Stimulated activated CD8-positive, alpha-beta memory T cell treated with anti-CD3 and anti-CD28 coated beads, Interleukin-15, amount 100 ng/mL, for 1 hour (primary cell): ENCODE results near the gene NEK8.

Experiments used
- DNase-seq: peaks from one replicate; pipeline ENCODE4 v3.0.0-alpha.2; 2020; ENCODE audit warnings: low read depth

The NEK8 gene

GRCh38 chr17:28728364-28729200, at the start of gene NEK8:
Gene NEK8, plus strand, starts transcription at chr17:28728788. Its CDS starts 26 bp downstream, at chr17:28728814.
- peak; percentile 98 for DNase-seq

- DNase-seq: no peak
Observed at GRCh38 chr17:28682655-28683054, 45.9 kb upstream of the NEK8 start.

GRCh38 chr17:28684963-28685362, 43.6 kb upstream of the NEK8 start:
- no peak for DNase-seq

- no peak for DNase-seq
Observed at GRCh38 chr17:28685366-28685765, 43.2 kb upstream of the NEK8 start.

- no peak for DNase-seq
Observed at GRCh38 chr17:28686296-28686695, 42.3 kb upstream of the NEK8 start.

GRCh38 chr17:28688481-28688880, 40.1 kb upstream of the NEK8 start:
- no peak for DNase-seq

GRCh38 chr17:28689011-28689410, 39.6 kb upstream of the NEK8 start:
- DNase-seq: no peak

GRCh38 chr17:28693869-28694268, 34.7 kb upstream of the NEK8 start:
- DNase-seq: no peak

- DNase-seq: no peak
Observed at GRCh38 chr17:28698253-28698941, 30.2 kb upstream of the NEK8 start.

- DNase-seq: no peak
Observed at GRCh38 chr17:28700278-28700677, 28.3 kb upstream of the NEK8 start.

- DNase-seq: no peak
Observed at GRCh38 chr17:28700830-28701492, 27.6 kb upstream of the NEK8 start.

GRCh38 chr17:28702026-28702751, 26.4 kb upstream of the NEK8 start:
- no peak for DNase-seq

- no peak for DNase-seq
Observed at GRCh38 chr17:28702752-28703150, 25.8 kb upstream of the NEK8 start.

GRCh38 chr17:28703552-28704218, 24.9 kb upstream of the NEK8 start:
- DNase-seq: no peak

- no peak for DNase-seq
Observed at GRCh38 chr17:28704219-28704858, 24.2 kb upstream of the NEK8 start.

GRCh38 chr17:28705074-28705659, 23.4 kb upstream of the NEK8 start:
- DNase-seq: no peak

- no peak for DNase-seq
Observed at GRCh38 chr17:28705728-28706334, 22.8 kb upstream of the NEK8 start.

- no peak for DNase-seq
Observed at GRCh38 chr17:28706471-28707338, 21.9 kb upstream of the NEK8 start.

GRCh38 chr17:28707339-28707720, 21.3 kb upstream of the NEK8 start:
- no peak for DNase-seq
